22Rv1 (cell line): ENCODE results near the gene DPP6.
A peak's percentile ranks its signal among the peaks of the same experiment; 100 is the strongest.

Experiments
- H3K27ac ChIP-seq: fragments of 450-650 bp; 2 replicates; pipeline ENCODE4 v1.5.1; 2017
- CTCF ChIP-seq: fragments of 450-650 bp; IDR thresholded peaks from 2 replicates; pipeline ENCODE4 v1.5.1; 2017; ENCODE audit warnings: mild to moderate bottlenecking
- ZFX ChIP-seq: fragments of 450-650 bp; IDR thresholded peaks from 2 replicates; pipeline ENCODE4 v1.6.1; 2017; ENCODE audit warnings: antibody characterized with exemption, borderline replicate concordance

The DPP6 gene

GRCh38 chr7:154693661-154694060, 641.5 kb downstream of the DPP6 start:
- TF ChIP-seq ZFX (no peak), CTCF (peak; percentile 15; the same call in 1 of the 2 replicates)
- H3K27ac ChIP-seq: no peak overlapping the region

- TF ChIP-seq ZFX (no peak), CTCF (no peak)
- no peak overlapping the region for H3K27ac ChIP-seq
These were observed 643.6 kb downstream of the DPP6 start for GRCh38 chr7:154695836-154696235.

GRCh38 chr7:154696556-154696955, 644.4 kb downstream of the DPP6 start:
- H3K27ac ChIP-seq: no peak overlapping the region
- TF ChIP-seq CTCF (no peak), ZFX (no peak)

GRCh38 chr7:154698726-154699291, 646.6 kb downstream of the DPP6 start:
- peak; percentile 93 for TF ChIP-seq CTCF
- no peak for TF ChIP-seq ZFX
- H3K27ac ChIP-seq: no peak overlapping the region

- H3K27ac ChIP-seq: no peak overlapping the region
- TF ChIP-seq ZFX: no peak
- TF ChIP-seq CTCF: no peak
These were observed 647.2 kb downstream of the DPP6 start for GRCh38 chr7:154699417-154699816.

- H3K27ac ChIP-seq: no peak overlapping the region
- TF ChIP-seq ZFX (no peak), CTCF (no peak)
These were observed 657.8 kb downstream of the DPP6 start for GRCh38 chr7:154709840-154710520.

- TF ChIP-seq ZFX: no peak
- no peak for TF ChIP-seq CTCF
- H3K27ac ChIP-seq: no peak overlapping the region
These were observed 667.8 kb downstream of the DPP6 start for GRCh38 chr7:154720016-154720415.
